Activated CD4-positive, alpha-beta T cell treated with anti-CD3 and anti-CD28 coated beads for 48 hours (primary cell): Measurements from ENCODE around the gene DPH5.
"Not testable (repeated sequence)": the region's sequence is repeated elsewhere in the genome, so short reads cannot be mapped to it uniquely, and the experiment has no call there.

Experiments used
- DNase-seq: peaks from one replicate; pipeline ENCODE4 v3.0.0-alpha.2; 2020

Gene DPH5

GRCh38 chr1:101025657-101026429 lies at the start of gene DPH5:
Gene DPH5 (minus strand): TSS chr1:101025784. CDS start chr1:101025443, 341 bp downstream.
- DNase-seq: peak; percentile 95

DNA sequence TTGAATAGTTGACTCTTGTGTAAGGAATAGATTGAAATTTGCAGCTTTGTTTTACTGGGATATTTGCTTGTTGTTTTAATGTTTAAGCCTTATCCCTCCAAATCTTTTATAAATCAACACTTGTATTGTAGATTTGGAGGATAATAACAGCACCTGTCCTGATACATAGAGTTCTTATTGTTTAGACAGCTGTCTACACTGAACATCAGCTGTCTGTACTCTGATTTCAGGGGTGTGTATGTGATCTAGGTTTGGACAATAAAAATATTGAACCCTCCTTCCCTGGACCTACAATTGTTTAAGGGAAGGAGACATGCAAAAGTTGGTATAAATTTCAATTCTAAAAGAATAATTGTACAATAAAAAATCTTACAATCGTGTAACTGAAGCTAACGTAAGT lies 48.3 kb upstream of the DPH5 start:
- DNase-seq: no peak

GRCh38 chr1:101071470-101071891 lies 45.9 kb upstream of the DPH5 start:
- no peak for DNase-seq

DNA sequence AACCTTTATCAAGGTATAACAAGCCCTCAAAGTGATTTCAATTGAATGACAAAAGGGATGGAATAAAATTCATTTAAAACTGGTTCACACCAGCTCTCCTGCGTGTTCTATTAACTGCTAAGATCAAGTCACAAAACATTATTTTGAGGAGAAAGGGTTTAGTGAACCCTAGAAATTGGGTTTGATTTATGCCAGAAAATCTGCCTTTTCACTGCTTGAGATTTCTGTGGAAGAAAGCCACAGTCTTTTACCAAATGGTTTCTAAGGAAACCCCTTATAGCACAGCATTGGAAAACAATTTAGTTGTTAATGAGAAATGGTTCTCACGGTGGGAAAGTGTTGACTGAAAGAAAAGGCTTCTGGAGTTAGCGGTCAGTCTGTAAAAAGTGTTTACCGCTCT lies 43.6 kb upstream of the DPH5 start:
- DNase-seq: no peak

GRCh38 chr1:101066937-101067335 lies 41.4 kb upstream of the DPH5 start:
- not testable (repeated sequence) for DNase-seq

GRCh38 chr1:101066260-101066936 lies 40.8 kb upstream of the DPH5 start:
- DNase-seq: no peak

GRCh38 chr1:101065575-101065974 lies 40.0 kb upstream of the DPH5 start:
- no peak for DNase-seq

- DNase-seq: no peak
Measured at GRCh38 chr1:101064697-101065096, 39.1 kb upstream of the DPH5 start.

- DNase-seq: no peak
Measured at GRCh38 chr1:101060992-101061391, 35.4 kb upstream of the DPH5 start.

DNA sequence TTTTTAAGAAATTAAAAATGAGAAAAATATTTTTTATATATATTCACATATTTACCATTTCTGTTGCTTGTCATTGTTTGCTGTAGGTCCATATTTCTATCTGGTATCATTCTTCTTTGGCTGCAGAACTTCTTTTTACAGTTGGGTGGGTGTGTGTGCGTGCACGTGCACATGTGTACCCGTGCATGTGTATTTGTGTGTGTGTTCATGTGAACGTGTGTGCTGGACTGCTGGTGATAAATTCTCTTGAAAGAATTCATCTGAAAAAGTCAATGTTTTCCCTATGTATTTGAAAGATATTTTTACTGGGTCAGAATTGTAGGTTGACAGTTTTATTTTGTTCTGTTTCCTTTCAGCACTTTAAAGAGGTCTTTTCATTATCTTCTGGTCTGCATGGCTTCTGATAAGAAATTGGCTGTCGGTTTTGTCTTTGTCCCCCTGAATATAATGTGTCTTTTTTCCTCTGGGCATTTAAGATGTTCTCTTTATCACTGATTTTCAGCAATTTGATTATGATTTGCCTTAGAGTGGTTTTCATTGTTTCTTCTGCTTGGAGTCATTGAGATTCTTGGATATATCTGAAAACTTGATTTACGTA lies 34.5 kb upstream of the DPH5 start:
- DNase-seq: no peak

DNA sequence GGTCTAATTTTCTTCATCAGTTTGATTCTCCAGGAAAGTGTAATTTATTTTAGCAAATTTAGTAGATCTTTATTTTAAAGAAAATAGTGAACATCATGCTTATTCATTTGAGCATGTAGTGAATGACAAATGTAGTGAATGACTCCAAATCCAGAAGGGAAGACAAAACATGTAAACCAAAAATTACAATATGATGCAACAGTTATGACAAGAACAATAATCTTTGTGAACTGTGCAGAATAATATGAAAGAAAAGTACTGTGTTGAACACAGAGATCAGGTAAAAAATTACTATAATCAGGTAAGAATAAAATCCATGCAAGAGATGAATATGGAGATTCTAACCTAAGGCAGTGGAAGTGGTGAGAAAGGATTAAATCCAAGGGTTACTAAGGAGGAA lies 30.0 kb upstream of the DPH5 start:
- DNase-seq: no peak

- no peak for DNase-seq
Measured at GRCh38 chr1:101051688-101052638, 26.4 kb upstream of the DPH5 start.

DNA sequence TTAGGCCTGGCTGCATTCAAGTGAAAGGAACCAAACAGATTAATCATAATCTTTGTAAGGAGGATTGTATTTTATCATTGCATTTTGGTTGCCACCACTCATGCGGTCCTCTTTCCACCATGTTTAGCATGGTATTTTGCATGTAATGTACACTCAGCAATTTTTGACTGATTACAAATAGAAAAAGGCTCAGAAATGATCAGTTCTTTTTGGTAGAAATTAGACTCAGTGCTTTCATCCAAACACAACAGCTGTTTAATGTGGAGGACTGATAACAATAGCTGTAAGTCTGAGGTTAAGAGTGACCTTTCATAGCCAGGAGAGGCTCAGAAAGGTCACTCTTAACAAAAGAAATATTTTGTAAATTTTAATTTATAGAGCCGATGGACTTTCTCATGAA lies 25.3 kb upstream of the DPH5 start:
- DNase-seq: no peak

- no peak for DNase-seq
Measured at GRCh38 chr1:101044749-101045148, 19.2 kb upstream of the DPH5 start.

DNA sequence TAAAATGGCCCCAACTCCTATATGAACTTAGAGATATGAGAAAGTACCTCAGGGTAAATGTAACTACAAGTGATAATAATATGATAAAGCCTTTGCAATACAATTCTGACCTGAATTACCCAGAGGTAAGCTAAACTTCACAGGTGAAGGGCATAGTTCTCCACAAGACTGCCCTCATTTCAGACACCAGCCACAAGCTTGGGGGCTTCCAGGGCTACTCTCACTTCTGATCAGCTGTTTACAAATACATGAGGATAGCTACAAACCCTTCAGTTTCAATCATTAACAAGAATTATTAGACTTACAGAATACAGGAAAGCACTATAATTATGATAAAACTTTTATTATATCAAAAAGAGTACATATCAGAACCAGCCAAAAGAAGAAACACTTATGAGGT lies 18.7 kb upstream of the DPH5 start:
- no peak for DNase-seq

GRCh38 chr1:101043776-101044175 lies 18.2 kb upstream of the DPH5 start:
- no peak for DNase-seq

GRCh38 chr1:101041300-101041699 lies 15.7 kb upstream of the DPH5 start:
- no peak for DNase-seq

- DNase-seq: no peak
Measured at GRCh38 chr1:101040666-101041065, 15.1 kb upstream of the DPH5 start.

DNA sequence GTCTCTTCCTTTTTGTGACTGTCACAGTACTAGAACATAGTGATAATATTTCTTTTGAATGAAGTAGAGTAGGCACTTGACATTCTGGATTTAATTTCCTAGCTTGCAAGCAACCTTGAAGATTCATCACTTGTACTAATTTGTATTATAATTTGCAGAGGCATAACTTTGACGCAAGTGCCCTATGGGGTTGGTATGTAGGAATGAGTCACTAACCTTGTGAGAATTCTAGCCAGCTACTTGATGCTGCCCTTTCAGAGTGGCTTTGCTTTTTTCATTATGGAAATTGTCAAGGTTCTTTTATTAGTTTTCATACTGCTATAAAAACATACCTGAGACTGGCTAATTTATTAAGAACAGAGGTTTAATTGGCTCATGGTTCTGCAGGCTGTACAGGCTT lies 13.7 kb upstream of the DPH5 start:
- no peak for DNase-seq

DNA sequence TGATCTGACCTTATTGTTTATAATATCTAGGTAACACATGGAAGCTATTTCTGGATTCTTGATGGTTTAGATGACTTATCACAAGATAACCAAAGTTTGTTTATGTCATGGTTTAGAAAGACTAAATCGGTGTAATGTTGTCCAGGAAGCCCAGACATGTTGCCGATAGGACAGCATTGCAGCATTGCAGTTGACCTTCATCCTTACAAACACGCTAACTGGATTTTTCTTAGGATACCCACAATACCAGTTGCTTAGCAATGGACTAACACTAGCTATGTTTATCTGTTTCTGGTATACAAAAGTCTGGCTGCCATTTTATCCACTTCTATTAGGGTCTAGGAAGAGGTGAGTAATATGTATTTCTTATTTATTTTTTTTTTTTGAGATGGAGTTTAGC lies 11.7 kb upstream of the DPH5 start:
- DNase-seq: no peak

DNA sequence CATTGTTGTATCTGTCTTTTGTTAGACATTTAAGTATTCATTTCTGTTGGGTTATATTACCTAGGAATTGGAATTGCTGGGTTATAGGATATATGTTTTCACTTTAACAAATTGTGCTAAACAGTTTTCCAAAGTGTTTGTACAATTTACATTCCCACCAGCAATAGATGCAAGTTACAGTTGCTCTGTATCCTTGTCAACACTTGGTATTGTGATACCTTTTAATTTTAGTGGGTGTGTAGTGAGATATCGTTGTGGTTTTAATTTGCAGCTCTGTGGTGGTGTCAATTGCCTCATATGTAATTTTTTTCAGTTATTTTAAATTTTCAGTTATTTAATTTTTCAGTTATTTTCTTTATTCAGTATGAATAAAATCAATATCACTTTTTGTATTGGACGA lies 7.4 kb upstream of the DPH5 start:
- no peak for DNase-seq

DNA sequence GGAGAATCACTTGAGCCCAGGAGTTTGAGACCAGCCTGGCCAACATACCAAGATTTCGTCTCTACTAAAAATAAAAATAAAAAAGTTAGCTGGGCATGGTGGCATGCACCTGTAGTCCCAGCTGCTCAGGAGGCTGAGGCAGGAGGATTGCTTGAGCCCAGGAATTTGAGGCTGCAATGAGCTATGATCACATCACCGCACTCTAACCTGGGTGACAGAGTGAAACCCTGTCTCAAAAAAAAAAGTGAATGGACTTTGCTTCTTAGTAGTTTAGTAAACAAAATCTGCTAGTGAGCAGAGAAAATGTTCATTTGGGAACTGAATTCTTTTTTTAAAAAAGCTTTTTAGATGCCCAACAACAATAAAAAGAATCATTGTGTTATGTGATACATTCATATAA lies 6.5 kb upstream of the DPH5 start:
- DNase-seq: not testable (repeated sequence)

DNA sequence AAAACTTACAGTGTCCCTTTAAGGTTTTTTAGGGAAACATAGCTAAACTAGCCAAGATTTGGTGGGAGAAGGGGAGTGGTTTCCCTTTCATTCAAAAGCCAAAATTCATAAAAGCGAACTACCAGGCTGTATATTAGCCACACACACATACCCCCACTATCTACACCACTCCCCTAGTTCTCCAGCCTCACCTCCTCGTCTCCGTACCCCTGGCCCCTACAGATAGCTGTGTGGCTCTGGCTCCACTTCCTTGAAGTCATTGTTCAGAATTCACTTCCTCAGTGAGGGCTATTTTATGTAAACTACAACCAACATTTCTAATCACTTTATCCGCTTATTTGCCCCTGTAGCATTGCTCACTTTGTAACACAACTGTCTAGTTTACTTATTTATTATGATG lies 5.3 kb upstream of the DPH5 start:
- no peak for DNase-seq
